Stimulated activated CD8-positive, alpha-beta memory T cell treated with anti-CD3 and anti-CD28 coated beads, Interleukin-15, amount 100 ng/mL, for 48 hours (primary cell): Measurements from ENCODE around the gene CDH3.
A peak's percentile ranks its signal among the peaks of the same experiment; 100 is the strongest.
"Not testable (repeated sequence)": the region's sequence is repeated elsewhere in the genome, so short reads cannot be mapped to it uniquely, and the experiment has no call there.

Experiments
- DNase-seq, 2 donors: peaks; one replicate each; pipeline ENCODE4 v3.0.0-alpha.2; 2020; ENCODE audit warnings: low read depth in 2 of 2

The CDH3 gene

GRCh38 chr16:68704232-68704867 lies 59.2 kb downstream of the CDH3 start:
- DNase-seq, result peak; percentile 9 to 45

GRCh38 chr16:68707340-68708152 lies 62.4 kb downstream of the CDH3 start:
- no peak for DNase-seq

- no peak for DNase-seq
Observed at GRCh38 chr16:68710211-68710610, 65.1 kb downstream of the CDH3 start.

- DNase-seq, result no peak
Observed at GRCh38 chr16:68711421-68712139, 66.5 kb downstream of the CDH3 start.

- DNase-seq, result no peak
Observed at GRCh38 chr16:68713361-68713760, 68.3 kb downstream of the CDH3 start.

- no peak for DNase-seq
Observed at GRCh38 chr16:68715471-68715870, 70.4 kb downstream of the CDH3 start.

- not testable (repeated sequence) for DNase-seq
Observed at GRCh38 chr16:68716516-68716915, 71.4 kb downstream of the CDH3 start.

GRCh38 chr16:68717684-68718083 lies 72.6 kb downstream of the CDH3 start:
- no peak for DNase-seq

GRCh38 chr16:68718590-68718989 lies 73.5 kb downstream of the CDH3 start:
- no peak for DNase-seq

- no peak for DNase-seq
Observed at GRCh38 chr16:68719993-68720489, 74.9 kb downstream of the CDH3 start.

GRCh38 chr16:68722119-68723024 lies 77.3 kb downstream of the CDH3 start:
- no peak for DNase-seq

- DNase-seq, result no peak
Observed at GRCh38 chr16:68724797-68725196, 79.7 kb downstream of the CDH3 start.

- no peak for DNase-seq
Observed at GRCh38 chr16:68728523-68728922, 83.4 kb downstream of the CDH3 start.

GRCh38 chr16:68731637-68732036 lies 86.5 kb downstream of the CDH3 start:
- no peak for DNase-seq

- no peak for DNase-seq
Observed at GRCh38 chr16:68732042-68732680, 87.1 kb downstream of the CDH3 start.

- no peak for DNase-seq
Observed at GRCh38 chr16:68732741-68733399, 87.8 kb downstream of the CDH3 start.

- no peak for DNase-seq
Observed at GRCh38 chr16:68733570-68733969, 88.5 kb downstream of the CDH3 start.

GRCh38 chr16:68734782-68735181 lies 89.7 kb downstream of the CDH3 start:
- DNase-seq, result no peak

GRCh38 chr16:68736561-68736960 lies 91.5 kb downstream of the CDH3 start:
- DNase-seq, result no peak

- no peak for DNase-seq
Observed at GRCh38 chr16:68737046-68737729, 92.1 kb downstream of the CDH3 start, which contains the start of gene CDH1. TSS of gene CDH1 (plus strand) at chr16:68737292. CDS start at chr16:68737416, 124 bp downstream.
